ENCODE measurements around the gene CCDC33.

CCDC33 gene

DNA sequence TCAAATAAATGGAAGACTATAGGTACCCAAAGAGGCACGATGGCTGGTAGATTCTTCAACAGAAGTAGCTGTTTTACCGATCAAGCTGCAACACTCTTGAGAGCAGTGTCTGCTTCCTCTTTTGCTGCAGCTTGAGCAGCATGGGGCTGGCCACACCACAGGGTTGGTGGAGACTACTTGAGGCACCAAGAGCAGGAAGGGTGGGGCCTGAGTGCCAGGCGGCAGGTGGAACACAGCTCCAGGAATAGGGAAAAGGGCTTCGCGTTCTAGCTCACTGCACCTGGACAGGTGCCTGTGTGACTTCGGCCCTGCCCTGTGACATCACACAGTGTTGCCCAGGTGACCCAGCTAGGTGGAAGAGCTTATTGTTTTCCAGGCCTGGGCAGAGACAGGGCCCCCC, at the start of gene CCDC33:
Gene CCDC33 (plus strand): TSS at position 365 of the 400 bp plus-strand sequence. CDS start 394 bp downstream, outside the sequence.
- DNase-seq, result no peak

DNA sequence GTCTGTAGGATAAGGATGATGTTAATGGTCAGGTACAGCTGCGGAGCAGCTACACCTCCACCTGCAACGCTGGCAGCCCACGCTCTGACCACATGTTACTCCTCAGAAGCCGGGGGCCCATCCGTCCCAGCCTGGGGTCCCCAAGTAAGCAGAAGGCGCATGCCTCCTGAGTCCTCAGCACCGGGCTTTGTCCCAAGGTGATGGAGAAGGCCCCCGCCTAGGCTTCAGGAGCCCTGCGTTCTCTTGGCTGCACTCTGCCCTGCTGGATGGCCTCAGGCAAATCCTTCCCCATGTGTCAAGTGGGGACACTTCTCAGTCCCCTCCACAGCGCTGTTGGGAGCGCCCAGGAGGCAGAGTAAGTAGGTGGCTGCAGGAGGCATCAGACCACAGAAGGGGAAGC, 47.9 kb upstream of the CCDC33 start:
- no peak for DNase-seq

DNA sequence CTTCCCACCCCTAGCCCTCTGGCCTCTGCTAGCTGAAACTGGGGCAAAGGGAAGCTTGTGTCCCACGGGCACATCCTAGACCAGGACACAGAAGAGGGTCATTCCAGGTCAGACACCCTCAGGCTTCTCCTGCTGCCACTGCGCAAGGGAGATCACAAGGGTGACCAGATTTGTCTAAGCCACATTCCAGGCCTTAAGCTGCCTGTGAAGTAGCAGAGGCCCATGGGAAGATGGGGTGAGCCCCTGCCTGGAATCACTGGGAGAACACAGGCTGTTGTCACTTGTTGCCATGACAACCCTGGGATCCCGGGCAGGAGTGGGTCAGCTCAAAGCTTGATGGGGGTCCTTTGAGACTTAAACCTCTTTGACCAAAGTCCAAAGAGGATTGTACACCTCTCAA, 44.3 kb upstream of the CCDC33 start:
- DNase-seq, result no peak

DNA sequence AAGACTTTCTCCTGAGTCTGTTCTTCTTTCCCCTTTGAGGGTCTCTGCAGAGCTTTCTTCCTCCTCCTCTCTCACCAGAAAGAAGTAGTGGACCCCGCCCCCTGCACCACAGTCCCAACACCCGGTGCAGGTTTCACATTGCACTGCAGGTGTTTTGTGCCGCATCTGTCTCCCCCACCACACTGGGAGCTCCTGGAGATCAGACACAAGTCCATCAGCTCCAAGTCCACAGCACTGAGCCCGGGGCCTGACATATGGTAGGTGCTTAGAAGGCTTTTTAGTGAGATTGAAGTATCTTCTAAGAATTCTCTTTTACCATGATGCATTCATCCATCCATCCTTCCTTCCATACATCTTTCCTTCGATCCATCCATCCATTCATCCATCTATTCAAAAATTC, 43.4 kb upstream of the CCDC33 start:
- DNase-seq, result no peak

DNA sequence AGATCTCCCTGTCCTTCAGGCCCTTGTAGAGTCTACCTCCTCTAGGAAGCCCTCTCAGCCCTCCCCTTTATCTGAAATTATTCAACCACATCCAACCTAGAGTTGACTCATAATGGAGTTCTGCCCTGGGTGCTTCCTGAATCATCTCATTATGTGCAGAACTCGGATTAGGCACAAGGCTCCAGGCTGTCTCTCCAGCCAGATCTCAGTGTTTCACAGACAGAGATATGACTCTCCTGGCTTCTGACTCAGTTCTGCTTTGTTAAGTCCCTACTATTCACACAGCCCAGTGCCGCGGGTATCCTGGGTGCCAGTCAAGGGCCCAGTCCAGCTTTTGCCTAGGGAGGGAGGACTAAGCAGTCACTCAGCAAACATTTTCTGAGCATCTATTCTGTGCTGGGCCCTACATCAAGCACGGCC, 42.8 kb upstream of the CCDC33 start:
- DNase-seq, result no peak

DNA sequence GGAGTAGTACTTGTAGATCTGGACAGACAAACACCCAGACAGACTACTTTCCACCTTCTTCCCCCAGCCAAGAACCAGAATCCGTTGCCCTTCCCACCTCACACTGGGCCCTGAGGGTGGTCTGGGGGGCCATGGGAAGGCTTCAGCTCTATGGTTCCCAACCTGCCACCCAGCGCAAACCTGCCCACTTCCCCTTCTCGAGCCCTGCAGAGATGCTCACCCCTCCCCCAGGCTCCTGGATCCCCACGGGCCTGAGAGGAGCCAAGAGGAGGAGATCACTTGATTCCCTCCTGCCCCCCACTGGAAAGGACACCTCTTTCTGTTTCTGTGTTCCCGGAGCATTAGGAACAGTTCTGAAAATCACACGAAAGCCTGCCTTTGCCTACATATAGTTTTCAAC, 42.2 kb upstream of the CCDC33 start:
- DNase-seq, result no peak

DNA sequence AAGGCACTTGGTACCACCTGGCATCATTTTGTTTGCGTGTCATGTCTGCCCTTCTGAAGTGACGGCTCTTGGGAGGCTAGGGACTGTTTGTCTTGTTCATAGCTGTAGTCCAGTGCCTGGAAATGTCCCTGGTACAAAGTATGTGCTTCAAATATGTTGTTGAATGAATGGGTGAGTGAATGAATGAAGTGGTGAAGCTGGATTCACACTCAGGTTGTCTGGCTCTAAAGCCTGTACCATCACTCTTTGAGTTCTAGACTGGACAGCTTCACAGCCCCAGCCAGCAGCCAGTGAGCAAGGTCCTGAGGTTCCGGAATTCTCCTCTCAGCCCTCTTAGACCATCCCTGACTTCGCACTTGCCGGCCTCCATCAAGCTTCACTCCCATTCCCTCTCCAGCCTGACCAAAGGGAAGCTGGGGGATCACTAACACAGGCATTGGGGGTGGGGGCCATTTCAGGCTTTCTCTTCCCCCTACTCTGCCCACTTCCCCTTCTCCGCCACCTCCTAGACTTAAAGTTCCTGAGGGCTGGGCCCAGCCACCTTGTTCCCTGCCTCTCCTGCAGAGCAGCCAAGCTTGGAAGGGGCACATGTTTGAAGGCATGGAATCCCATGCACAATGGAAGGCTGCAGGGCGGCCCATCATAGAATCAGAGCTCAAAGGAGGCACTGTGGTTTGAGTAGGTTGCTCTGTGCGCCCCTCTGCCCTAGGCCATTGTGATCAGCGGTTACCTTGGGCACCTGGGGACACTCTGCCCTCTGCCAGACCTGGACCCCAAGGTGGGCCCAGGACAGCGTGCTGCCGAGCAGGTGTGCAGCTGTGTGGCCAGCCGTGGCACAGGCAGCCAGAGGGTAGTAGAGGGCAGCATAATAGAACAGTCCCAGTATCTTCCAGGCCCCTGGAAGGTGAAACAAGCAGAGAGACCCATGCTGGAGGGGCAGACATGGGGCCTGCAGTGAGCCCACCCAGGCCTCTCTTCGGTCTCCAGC, 41.3 kb upstream of the CCDC33 start:
- DNase-seq, result no peak

DNA sequence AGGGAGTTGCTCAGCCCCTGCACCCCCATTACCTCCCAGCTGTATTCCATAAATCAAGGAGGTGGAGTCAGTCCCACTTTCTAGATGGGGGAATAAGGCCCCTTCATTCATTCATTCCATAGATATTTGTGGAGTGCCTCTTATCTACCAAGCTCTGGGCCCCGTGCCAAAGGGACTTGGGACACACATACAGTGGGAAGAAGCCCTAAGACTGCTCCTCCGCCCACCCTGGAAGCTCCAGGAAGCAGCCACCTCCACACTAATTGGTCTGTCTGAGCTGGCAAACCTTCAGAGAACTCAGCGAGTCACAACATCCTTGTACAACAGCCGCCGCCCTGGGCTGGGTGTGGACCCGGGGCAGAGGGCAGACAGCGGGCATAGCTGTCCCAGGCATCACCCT, 40.0 kb upstream of the CCDC33 start:
- DNase-seq, result no peak

DNA sequence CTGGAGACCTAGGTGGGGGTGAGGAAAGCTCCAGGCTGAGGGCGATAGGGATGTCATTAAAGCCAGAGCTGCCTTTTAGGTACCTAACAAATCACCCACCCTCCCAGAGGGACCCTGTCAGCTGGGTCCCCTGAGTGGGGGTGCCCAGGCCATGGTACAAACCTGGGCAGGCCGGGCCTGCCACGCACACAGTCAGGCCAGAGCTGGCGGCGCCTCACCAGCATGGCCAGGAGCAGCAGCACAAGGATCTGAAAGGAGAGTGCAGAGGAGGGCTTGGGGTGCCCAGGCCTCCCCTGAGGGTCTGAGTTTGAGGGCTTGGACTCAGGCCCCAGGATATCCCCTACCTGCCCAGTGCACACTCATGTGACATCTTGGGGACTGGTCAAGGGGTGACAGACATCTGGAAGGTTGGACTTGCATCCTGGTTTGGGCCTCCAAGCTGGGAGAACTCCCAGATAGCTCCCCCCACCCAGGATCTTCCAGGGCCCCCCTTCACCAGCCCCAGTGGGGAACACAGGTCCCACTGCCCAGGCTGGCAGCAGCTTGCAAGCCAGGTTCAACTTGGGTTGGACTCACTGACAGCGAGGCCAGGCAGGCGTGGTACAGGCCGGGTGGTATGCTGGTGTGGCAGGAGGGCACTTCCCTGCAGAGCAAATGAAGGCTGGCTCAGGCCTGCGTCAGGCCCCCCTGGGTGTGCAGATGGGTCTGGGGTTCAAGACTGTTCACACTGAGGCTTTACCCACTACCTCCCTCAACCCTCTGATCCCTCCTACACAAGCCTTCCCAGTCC, 38.8 kb upstream of the CCDC33 start:
- no peak for DNase-seq

DNA sequence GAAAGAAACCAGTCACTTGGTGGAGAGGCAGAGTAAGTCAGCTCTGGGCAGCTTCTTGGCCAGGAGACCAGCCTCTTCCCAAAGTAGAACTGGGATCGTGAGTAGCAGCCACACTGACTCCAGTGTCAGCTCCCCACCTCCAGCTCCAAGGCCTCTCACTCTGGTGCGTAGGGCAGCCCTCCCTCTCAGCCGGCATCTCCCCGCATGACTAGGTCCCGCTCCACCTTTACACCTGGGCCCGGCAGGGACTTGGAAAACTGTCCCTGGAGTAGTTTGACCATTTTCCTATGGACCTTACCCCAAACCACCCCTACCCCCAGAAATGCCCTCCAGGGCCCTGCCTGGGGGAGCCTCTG, 36.9 kb upstream of the CCDC33 start:
- no peak for DNase-seq

DNA sequence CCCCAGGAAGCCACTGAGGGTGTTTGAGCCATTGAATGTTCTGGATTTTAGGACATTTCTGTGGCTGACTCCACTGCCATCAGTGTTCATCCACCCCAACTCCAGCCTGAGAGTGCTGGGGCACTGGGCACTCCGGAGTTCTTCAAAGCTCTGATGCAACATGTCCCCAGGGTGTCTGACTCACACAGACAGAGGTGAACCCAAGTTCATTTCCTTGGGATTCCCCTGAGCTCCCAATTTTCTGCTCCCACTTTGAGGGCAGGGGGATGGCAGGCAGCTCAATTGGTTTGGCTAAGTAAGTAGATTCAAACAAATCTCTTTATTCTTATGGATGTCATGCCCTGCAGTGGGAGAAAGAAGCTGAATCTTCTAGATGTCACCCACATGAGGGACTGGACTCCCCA, 35.7 kb upstream of the CCDC33 start:
- DNase-seq, result no peak

DNA sequence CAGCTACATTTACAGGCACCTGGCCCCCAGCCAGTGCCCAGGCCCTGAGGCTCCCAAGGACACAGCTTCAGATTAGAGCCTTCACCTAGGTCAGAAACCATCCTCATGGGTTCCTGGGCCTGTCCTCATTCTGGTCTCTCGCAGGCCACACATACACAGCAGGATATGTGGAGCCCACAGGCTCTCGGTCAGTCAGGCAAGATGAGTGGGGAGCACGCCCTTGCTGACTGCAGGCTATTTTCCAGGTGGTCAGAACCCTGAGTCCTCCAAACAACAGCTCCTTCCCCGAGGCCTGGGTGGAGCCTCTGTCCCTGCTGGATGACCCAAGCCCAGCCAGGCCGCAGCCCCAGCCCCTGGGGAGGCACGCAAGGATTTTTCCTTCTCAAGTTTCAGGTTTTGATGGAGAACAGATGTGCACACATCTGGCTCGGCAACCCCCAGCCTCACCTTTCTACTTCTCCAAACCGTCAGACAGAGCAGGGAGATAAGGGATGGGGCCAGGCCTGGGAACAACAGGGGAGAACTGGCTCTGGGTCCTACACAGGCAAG, 35.2 kb upstream of the CCDC33 start:
- DNase-seq, result no peak

DNA sequence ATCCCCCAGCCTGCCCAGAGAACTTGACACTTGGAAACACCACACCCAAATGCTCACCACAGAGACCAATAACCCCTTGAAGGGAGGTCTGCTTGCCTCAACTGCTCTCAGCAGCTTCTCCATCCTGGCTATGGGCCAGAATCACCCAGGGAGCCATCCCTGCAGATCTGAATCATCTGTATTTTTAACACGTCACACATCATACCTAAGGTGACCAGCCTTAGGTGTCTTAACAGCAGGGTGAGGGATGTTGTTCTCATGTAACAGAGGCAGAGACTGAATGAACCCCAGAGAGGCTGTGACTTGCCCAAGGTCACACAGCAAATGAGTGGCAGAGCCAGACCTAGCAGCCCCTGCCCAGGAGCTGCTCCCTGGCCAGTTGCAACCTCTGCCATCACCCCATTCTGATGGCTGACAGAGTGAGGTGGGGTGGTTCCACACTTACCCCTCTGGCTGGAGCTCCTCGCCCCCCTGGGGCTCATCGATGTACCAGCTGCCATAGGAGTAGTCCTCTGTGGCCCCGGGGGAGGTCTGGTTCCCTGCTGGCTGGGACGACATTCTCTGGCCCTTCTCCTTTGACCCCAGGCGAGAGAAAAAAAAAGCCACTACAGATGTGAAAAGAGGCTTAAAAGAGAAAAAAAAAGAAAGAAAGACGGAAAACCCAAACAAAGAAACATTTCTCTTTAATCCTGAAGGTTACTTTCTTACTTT, 34.3 kb upstream of the CCDC33 start:
- no peak for DNase-seq

DNA sequence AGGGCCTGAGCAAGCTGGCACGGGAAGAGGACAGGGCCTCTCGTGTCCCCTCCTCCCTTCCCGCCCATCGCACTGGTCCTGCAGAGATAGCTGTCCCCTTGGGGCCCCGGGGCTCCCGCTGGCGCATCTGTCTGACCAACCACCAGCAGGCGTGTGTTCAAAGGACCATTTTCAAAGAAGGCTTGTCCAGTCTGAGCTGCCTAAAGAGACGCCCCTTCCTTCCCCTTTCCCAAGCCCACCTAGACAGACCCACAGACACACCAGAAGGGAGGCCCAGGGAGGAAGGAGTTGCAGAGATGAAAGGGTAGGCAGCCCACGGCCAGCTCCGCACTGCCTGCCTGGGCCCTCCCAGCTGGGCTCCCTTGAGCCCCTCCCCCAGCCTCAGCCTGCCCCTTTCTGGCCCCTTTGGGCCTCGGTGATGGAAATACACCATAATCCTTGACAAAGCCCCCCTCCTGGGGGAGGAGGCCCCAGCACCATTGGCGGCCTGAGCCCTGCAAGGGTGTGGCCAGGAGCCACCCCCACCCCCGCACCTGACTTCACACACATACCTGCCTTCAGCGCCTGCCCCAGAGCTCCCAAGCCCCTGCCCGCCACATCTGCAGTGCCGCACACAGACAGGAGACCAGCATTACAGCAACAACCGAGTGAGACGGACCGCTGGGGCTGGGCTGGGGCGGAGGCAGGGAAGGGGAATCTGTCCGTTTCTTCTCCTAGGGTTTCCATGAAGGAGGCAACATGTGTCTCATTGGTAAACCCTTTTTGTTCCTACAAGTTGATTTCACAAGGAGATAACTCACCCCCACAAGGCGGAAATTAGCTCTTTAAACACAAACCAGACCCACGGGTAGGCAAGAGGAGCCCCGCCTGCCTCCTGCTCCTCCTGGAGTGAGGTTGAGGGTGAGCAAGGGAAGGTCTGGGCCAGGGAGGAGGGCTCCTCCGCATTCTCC, 33.4 kb upstream of the CCDC33 start, which contains the start of gene STRA6:
Gene STRA6 (minus strand): TSS at position 336 of the 950 bp plus-strand sequence. CDS start 520 bp downstream, outside the sequence.
- peak; percentile 41 for DNase-seq

DNA sequence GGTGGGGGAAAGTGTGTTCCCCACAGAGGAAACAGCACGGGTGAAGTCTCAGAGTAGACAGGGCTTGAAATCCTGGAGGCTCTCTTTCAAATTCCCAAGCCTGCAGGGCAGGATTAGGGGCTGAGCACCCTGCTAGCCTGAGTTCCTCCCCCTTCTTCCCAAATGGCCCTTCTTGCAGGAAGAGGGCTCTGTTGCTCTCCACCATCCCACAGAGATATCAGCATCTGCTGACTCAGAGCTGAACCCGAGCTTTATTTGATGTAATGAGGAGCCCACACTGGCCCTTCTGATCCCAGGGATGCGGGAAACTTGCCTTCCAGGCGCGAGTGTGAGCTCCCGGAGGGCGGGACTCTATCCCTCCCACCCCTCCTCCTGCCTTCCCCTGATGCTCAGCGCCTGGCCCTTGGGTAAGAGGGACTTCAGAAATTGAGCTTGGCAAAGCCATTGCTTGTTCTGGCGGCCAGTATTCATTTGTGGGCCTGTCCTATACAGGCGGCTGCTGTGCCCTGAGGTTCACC, 32.2 kb upstream of the CCDC33 start:
- DNase-seq, result no peak

DNA sequence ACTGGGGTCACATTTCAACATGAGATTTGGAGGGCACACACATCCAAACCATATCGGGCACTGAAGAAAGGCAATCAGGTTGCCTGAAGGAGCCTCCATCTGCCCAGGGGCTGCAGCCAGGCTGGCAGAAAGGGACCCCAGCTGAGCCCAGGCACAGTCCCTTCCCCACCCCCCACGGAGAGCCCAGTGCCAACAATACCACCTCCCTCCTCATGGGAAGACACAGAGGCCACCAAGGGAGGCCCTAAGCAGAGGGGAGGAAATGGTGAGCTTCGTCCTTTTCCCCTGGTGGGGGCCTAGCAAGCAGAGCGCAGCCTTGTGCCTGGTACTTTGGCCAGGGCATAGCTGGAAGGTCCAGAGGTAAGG, 30.6 kb upstream of the CCDC33 start:
- no peak for DNase-seq

DNA sequence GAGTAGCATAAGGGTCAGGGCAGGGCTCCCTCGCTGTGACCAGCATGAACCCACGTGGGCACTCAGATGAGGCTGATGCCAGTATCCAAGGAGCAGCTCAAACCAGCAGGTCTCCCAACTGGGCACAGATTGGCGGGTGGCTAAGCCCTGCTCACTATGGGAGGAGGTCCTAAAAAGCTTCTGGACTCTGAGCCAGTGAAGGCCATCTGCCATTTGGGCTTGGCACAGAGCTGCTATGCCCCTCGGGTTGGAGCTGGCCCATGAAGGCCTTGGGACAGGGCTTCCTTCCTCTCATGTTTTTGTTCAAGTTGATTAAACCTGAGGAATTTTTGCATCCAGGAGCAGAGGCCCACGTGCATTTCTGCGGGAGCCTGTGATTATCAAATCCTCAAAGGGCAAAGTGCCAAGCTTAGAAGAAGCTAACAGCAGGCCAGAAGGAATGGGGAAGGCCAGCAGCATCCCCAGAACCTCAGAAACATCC, 29.3 kb upstream of the CCDC33 start:
- DNase-seq, result no peak

DNA sequence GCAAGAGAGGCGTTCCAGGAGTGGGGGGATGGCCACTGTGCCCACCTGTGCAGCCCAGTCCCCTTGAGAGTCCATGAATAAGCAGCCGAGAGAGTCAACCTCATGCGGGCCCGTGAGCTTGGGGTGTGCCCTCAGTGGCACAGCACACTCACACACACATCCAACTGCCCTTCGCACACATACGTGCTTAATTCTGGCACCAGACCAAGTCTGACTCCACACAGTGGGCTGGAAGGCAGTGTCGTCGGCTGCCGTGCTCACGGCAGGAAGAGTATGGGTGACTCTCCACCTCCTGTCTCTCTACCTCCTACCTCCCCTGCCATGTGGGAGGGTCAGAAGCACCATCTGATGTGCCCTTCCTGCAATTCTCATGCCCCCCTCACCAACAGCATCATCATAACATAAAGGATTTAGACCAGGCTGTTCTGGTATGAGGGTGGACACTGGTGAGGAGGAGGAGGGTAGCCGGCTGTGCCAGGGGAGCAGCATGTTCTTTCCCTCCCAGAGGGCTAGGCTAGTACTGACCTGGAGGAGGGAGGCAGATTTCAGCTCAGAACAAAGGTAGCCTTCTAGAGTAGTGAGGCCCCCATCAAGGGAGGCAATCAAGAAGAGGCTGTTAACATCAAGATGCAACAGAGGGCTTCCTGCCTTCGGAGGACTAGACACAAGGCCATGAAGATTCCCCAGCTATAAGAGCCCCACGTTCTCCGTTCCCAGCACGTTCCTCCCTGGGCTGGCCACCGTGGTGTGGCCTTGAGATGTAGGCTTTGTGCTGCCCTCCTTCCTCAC, 28.3 kb upstream of the CCDC33 start:
- DNase-seq, result no peak

DNA sequence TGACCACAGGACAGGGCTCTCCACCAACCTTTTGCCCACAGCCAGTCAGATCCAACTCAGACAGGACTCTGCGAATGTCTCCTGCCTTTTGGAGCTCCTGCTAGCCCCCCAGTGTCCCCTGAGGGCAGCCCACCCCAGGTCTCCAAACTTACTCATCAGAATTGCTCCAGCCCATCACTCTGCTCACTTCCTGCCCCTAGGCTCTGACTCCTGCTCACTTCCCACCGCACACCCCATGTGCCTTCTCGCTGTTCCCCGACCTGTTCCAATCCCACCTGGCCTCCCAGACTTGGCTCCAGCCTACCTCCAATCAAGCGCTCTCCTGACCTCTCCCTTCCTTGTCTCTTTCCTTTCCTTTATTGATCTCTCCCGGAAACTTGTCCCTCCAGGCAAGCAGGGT, 27.6 kb upstream of the CCDC33 start:
- no peak for DNase-seq

DNA sequence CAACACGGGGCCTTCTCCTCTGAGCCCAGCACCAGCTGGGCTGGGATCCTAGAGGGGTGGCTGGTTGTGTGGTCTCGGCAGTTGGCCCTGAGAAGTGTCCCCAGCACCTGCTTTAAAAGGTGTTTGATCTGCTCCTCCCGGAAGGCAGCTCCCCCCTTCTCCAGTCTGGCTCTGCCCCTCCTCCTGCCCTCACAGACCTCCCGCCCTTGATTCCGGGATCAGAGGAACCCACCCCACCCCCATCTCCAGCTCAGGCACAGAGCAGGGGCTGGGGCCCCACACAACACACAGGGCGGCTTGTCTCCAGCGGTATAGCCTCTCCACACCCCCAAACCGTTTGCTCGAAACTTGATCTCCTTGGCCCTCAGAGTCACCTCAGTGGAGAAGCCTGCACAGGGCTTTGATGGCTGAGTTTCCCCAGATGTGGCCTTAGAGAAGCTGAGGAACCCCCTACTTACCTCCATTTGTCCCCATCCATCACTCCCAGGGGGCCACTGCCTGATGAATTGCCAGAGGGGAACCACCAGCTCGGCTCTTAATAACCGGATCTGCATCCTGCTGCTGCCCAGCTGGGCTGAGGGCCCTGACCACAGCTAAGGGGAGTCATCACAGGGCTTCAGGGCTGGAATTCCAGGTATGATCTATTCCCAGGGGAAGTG, 27.1 kb upstream of the CCDC33 start:
- no peak for DNase-seq
